Smooth muscle cell (in vitro differentiated cells): ENCODE measurements around the gene IGFBP6. TPM values are rescaled to one million over a fixed set of nuclear protein-coding genes. Genes with fewer than 3 reads are reported as not detected.

Experiments used
- DNase-seq: peaks from one replicate; lab custom pipeline; 2025; ENCODE audit not compliant: unreplicated experiment; lab: John Stamatoyannopoulos, UW
- H2AFZ ChIP-seq: fragments of 200-600 bp; sonication (generic); 2 replicates; pipeline ENCODE4 v1.6.0; 2016; ENCODE audit warnings: antibody characterized with exemption, low read depth, mild to moderate bottlenecking
- H3F3A ChIP-seq: fragments of 200-600 bp; sonication (generic); 2 replicates; pipeline ENCODE4 v1.6.0; 2017; ENCODE audit warnings: antibody characterized with exemption, low read depth
- H3K27ac ChIP-seq: fragments of 200-600 bp; sonication (generic); 2 replicates; pipeline ENCODE4 v1.5.1; 2016; ENCODE audit warnings: low read depth, mild to moderate bottlenecking
- H3K27me3 ChIP-seq: fragments of 200-600 bp; sonication (generic); 2 replicates; pipeline ENCODE4 v1.6.1; 2016; ENCODE audit warnings: low read depth, mild to moderate bottlenecking
- H3K36me3 ChIP-seq: fragments of 200-600 bp; sonication (generic); 2 replicates; pipeline ENCODE4 v1.5.1; 2016; ENCODE audit warnings: low read depth
- H3K4me1 ChIP-seq: fragments of 200-600 bp; sonication (generic); 2 replicates; pipeline ENCODE4 v1.5.1; 2016; ENCODE audit warnings: low read depth
- H3K4me2 ChIP-seq: fragments of 200-600 bp; sonication (generic); 2 replicates; pipeline ENCODE4 v1.6.0; 2016; ENCODE audit warnings: mild to moderate bottlenecking
- H3K4me3 ChIP-seq: fragments of 200-600 bp; sonication (generic); 2 replicates; pipeline ENCODE4 v1.5.1; 2016; ENCODE audit warnings: mild to moderate bottlenecking
- H3K79me2 ChIP-seq: fragments of 200-600 bp; sonication (generic); 2 replicates; pipeline ENCODE4 v1.6.0; 2016; ENCODE audit warnings: low read depth, mild to moderate bottlenecking
- H3K9ac ChIP-seq: fragments of 200-600 bp; sonication (generic); 2 replicates; pipeline ENCODE4 v1.6.0; 2016; ENCODE audit warnings: low read depth
- H3K9me3 ChIP-seq: fragments of 200-600 bp; sonication (generic); replicated peaks from 2 replicates; pipeline ENCODE4 v1.5.1; 2016; ENCODE audit warnings: low read depth
- H4K20me1 ChIP-seq: fragments of 200-600 bp; sonication (generic); 2 replicates; pipeline ENCODE4 v1.6.0; 2016; ENCODE audit warnings: low read depth
- CTCF ChIP-seq: fragments of 200-600 bp; sonication (generic); IDR thresholded peaks from 2 replicates; pipeline ENCODE4 v1.5.1; 2017; ENCODE audit warnings: borderline replicate concordance, mild to moderate bottlenecking, antibody characterized with exemption; ENCODE audit not compliant: insufficient read depth, poor library complexity, severe bottlenecking
- WGBS: methylation state at CpG from one replicate; pipeline ENCODE4 v1.1.7; 2016; ENCODE audit warnings: low lambda C conversion rate; 5-methylcytosine and 5-hydroxymethylcytosine counted together
- polyA plus RNA-seq: library from polyadenylated mRNA; unstranded; fragments of >200 nt; fragmentation: Nextera tagmentation; extraction: Ambion mirVana; gene quantifications from 2 replicates; pipeline ENCODE4 v1.2.1, GENCODE V29; 2016
- total RNA-seq: library from RNA; depleted of rRNA; stranded (reverse); fragments of >200 nt; gene quantifications from 2 replicates; pipeline ENCODE4 v1.2.3, GENCODE V29; 2014

IGFBP6 gene
- total and polyA plus RNA-seq, 2 experiments from 2014 or later = 22.6 to 94.4 TPM

DNA sequence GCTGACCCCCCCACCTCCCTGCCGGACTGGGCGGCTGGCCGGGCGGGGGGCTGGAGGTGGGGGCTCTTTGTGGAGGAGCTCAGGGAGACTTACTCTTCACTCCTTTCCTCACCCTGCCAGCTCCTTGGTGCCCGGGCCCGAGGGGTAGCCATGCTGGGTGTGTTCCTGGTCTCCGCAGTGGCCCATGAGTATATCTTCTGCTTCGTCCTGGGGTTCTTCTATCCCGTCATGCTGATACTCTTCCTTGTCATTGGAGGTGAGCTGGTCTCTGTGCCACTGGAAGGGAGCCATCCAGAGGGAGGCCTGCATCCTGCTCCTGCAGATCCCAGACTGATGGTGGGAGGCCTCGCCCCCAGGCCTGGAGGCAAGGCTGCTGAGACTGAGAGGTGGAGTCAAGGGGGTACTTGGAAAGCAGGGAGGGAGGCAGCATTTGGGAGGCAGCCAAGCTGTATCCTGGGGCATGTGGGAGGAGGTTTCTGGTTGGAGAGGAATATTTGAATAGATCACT, 25.5 kb downstream of the IGFBP6 start:
- Histone ChIP-seq H3F3A (no peaks in the 10 kb centered on the region), H3K36me3 (no peaks in the 10 kb centered on the region), H3K4me3 (no peak overlapping the region), H3K79me2 (no peaks in the 10 kb centered on the region), H3K9ac (no peak overlapping the region), H2AFZ (no peak overlapping the region), H3K9me3 (no peaks in the 10 kb centered on the region), H3K27ac (no peak overlapping the region), H4K20me1 (no peaks in the 10 kb centered on the region), H3K27me3 (peaks cover 4% of the 10 kb centered on the region), H3K4me2 (no peak overlapping the region), H3K4me1 (no peaks in the 10 kb centered on the region)
- WGBS = 91% methylated on average over 9 of the region's 10 CpGs
- TF ChIP-seq CTCF = no peak
- DNase-seq = no peak

GRCh38 chr12:53123578-53124351, 26.3 kb downstream of the IGFBP6 start:
- Histone ChIP-seq H3K79me2 (no peaks in the 10 kb centered on the region), H3K9me3 (no peaks in the 10 kb centered on the region), H3K27me3 (peaks cover 4% of the 10 kb centered on the region), H4K20me1 (no peaks in the 10 kb centered on the region), H3K27ac (no peak overlapping the region), H3F3A (no peaks in the 10 kb centered on the region), H3K9ac (no peak overlapping the region), H2AFZ (no peak overlapping the region), H3K4me1 (no peaks in the 10 kb centered on the region), H3K4me3 (no peak overlapping the region), H3K4me2 (no peak overlapping the region), H3K36me3 (no peaks in the 10 kb centered on the region)
- TF ChIP-seq CTCF = no peak
- 87% methylated on average over 16 of the region's 16 CpGs for WGBS
- no peak for DNase-seq

DNA sequence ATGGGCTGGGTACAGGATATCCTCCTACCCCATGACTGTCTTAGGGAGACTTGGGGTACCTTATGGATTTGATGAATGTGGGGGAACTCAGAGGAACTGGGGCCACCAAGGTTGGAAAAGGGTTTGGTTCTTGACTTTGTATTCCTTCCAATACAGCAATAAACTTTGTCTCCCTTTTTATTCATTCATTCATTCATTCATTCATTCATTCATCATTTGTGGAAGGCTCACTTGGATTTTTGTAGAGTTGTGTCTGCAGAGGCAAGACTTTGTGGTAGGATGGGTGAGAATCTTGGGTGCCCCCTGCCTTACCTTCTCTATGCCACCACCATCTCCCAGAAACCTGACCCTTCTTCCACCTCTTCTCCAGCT, 26.9 kb downstream of the IGFBP6 start:
- no peaks in the 10 kb centered on the region for H3K4me1 ChIP-seq
- H3K4me3 ChIP-seq = no peak overlapping the region
- H4K20me1 ChIP-seq = no peaks in the 10 kb centered on the region
- peaks cover 4% of the 10 kb centered on the region for H3K27me3 ChIP-seq
- H3K79me2 ChIP-seq = no peaks in the 10 kb centered on the region
- no peak for DNase-seq
- no peak for TF ChIP-seq CTCF
- no peaks in the 10 kb centered on the region for H3K36me3 ChIP-seq
- H2AFZ ChIP-seq = no peak overlapping the region
- H3K9ac ChIP-seq = no peak overlapping the region
- H3K27ac ChIP-seq = no peak overlapping the region
- no peaks in the 10 kb centered on the region for H3F3A ChIP-seq
- H3K4me2 ChIP-seq = no peak overlapping the region
- no peaks in the 10 kb centered on the region for H3K9me3 ChIP-seq

DNA sequence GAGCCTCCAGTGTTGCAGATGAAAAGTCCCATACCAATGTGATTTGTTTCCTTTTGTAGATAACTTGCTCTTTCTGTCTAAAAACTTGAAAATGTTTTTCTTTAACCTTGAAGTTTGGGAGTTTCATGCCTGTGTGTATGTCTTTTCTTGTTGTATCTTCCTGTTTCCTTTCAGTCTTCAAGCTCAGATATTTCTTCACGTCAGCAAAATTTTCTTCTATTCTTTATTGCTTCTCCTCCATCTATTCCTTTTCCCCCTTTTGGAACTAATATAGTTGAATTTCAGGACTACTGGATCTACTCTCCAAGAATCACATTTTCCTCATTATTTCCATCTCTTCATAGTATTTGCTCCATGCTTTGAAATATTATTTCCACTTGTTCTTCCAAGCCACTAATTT, 29.7 kb downstream of the IGFBP6 start:
- H3K79me2 ChIP-seq = no peaks in the 10 kb centered on the region
- H3K4me3 ChIP-seq = no peak overlapping the region
- no peak overlapping the region for H3K9ac ChIP-seq
- H3K4me2 ChIP-seq = no peak overlapping the region
- no peaks in the 10 kb centered on the region for H3K4me1 ChIP-seq
- no peaks in the 10 kb centered on the region for H3F3A ChIP-seq
- H2AFZ ChIP-seq = no peak overlapping the region
- H3K27me3 ChIP-seq = peaks cover 4% of the 10 kb centered on the region
- no peaks in the 10 kb centered on the region for H3K9me3 ChIP-seq
- no peak for TF ChIP-seq CTCF
- no peak for DNase-seq
- H3K36me3 ChIP-seq = no peaks in the 10 kb centered on the region
- H3K27ac ChIP-seq = no peak overlapping the region
- 76% methylated on average over 1 of the region's 1 CpG for WGBS
- no peaks in the 10 kb centered on the region for H4K20me1 ChIP-seq
